Left renal pelvis (tissue), 4 donors: ENCODE data around the gene ASIC2. TPM values are rescaled to one million over a fixed set of nuclear protein-coding genes. Genes with fewer than 3 reads are reported as not detected.

Experiments used
- DNase-seq, 4 donors: peaks; one replicate each; pipeline ENCODE4 v3.0.0-alpha.2; 2013; ENCODE audit warnings: low read depth in 4 of 4, low spot score in 3 of 4
- polyA plus RNA-seq, 4 donors: library from polyadenylated mRNA; unstranded; fragments of 120-200 nt; gene quantifications; one replicate each; pipeline ENCODE4 v1.2.1, GENCODE V29; 2013; ENCODE audit not compliant: insufficient read length in 4 of 4

Gene ASIC2
- polyA plus RNA-seq, result 1 to 10 TPM; 1.3 to 3.5 (median 2.9) TPM

DNA sequence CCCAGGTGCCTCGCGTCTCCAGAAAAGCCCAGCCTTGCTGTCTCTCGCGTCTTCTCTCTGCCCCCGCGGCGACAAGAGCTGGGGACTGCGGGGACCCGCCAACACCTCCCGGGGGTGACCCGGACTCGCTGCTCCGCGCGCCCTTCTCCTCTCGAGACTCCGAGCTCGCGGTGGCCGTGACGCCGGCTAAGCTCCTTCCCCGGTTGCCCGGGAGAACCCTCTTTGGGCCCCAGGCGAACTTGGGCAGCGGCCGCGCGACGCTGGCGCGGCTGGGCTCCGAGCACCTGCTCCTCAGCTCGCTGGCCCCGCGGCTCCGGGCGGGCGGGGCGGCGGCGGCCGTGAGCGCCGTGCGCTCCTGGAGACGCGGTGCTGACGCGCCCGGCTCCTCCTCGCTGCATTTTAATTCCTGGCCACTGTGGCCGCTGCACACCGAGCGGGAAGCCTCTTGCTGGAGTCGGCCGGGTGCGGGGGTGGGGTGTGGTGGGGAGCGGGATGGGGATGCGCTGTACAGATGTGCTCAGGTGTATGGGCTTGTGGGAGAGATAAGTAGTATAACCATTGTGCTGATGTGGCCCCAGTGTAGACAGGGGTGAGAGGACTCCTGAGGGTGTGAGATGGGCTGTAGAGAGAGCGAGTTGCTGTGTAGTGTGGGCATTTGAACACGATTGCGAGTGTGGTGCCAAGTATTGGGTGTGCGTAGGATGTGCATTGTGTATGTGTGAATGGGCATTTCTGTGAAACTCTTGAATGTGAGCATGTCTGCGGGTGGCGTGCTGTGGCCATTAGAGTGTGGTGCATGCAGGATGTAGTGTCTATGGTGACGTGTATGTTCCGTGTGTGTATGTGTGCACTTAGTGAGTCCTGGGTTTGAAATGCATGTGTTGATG lies at the start of gene ASIC2:
ASIC2 (minus strand) TSS at position 315 of the 887 bp plus-strand sequence.
- no peak for DNase-seq

- no peak for DNase-seq
Measured at GRCh38 chr17:33342025-33342424, 48.9 kb upstream of the ASIC2 start.

GRCh38 chr17:33338242-33338641 lies 45.1 kb upstream of the ASIC2 start:
- no peak for DNase-seq

DNA sequence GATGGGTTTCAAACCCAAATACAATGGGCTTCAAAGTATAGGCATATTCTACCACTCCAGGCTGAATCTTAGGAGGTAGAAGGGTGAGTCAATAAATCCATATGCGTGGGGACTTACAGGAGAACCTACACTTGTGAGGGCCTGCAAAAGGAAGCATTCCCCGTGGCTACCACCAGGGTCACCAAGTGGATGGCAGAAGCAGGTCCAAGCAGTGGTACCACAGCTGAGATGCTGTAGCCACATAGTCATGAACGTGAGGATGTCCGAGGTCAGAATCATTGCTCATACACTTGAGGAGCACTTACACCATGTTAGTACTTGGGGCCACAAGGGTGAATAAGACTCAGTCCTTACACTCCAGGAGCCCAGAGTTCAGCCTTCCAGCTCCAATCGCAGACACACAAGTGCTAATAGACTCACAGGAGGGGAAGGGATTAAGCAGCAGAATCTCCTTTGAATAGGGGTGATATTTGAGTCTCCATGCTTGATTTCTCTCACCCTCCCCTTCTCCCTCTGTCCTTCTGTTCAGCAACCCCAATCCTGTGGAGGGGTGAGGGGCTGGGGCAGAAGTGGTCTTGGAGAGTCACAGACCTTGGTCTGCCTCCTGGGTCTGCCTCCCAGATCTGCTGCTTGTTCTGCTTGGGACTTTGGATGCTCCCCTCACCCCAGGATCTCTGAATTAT lies 42.5 kb upstream of the ASIC2 start:
- DNase-seq, result no peak

DNA sequence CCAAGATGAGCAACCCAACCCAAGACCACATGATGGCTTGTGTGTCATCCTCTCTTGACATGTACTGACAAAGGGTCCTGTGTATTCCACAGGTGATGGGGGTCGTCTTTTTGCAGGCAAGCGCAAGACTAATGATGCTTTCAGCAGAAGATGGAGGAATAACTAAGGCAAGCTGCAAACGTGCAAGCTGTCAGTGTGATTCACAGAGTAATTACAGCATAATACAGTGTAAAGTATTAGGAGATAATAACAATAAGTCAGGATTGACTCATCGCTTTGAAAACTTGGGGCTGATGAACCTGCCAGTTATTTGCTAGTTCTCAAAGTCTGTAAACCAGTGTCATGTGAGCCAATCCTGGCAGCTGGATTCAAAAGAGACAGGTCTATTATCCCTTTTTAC lies 41.6 kb upstream of the ASIC2 start:
- DNase-seq, result no peak

- DNase-seq, result no peak
Measured at GRCh38 chr17:33330877-33331276, 37.8 kb upstream of the ASIC2 start.

DNA sequence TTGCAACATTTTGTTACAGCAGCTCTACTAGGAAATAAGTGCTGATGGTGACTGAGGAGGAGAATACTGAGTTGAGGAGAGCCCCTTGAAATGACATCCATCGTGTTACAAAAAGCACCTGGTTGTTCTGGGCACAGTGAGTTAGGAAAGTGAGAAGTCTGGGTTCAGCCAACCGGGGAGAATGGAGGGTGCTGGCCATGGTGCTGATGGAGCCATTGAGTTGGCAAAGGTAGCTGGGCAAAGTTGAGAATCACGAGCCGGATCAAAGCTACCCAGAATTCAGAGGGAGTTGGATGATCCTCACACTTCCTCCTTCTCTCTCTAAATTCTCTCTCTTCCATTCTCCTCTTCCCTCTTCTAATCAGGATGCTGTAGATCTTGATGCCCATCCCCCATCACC lies 35.0 kb upstream of the ASIC2 start:
- DNase-seq, result peak in 3 of 4 donors; percentile 14 to 50 (median 20)

DNA sequence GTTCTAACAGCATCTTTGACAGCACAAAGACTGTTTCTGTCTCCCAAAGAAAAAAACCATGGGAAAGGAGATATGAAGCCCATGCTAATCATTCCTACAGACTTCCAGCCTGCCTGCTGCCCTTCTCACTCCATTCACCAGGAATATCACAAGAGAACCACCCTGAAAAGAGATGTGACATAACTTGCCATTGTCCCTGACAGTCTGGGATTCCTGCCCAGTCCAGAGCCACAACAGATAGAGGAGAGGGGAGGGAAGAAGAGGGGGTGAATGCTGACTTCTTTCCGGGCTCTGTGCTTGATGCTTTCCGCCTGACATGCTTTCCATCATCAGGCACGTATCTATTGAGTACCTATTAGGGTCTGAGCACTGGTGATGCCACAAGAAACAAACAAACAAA lies 31.6 kb upstream of the ASIC2 start:
- no peak for DNase-seq

DNA sequence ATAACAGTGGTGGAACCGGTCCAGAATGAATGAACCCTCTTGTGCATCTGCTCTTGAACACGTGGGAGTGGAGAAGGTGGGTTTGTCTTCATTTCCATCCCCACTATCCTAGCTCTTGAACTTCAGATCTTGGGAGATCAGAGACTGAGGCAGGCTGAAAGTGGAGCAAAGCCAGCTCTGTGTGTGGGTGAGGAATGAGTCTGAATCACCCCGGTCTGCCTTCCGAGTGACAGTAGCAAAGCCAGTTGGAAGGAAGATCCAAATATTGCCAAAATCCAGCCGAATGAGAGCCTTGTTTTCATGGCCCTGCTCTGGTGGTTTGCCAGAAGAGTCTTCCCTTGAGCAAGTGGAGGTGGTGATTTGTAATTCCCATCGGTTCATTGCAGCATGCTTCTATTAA lies 29.0 kb upstream of the ASIC2 start:
- DNase-seq, result no peak

- no peak for DNase-seq
Measured at GRCh38 chr17:33318241-33318640, 25.1 kb upstream of the ASIC2 start.

DNA sequence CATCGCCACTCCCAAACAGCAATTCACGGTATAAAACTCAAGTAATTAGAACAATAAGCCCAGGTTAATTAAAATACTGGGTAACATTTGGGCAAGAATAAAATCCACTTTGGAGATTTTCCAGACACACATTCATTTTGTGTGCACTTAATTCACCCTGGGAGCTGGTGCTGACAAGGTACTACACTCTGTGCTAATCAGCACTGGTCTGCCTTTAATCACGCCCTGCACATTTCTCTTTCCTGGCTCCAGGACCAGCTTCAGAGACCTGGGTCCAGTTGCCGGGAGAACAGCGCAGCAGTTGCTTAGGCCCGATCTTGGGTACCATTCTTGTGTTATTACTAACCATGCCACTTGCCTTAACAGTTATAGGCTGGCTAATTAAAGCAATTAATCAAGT lies 23.7 kb upstream of the ASIC2 start:
- no peak for DNase-seq

GRCh38 chr17:33310296-33310695 lies 17.2 kb upstream of the ASIC2 start:
- DNase-seq, result no peak

DNA sequence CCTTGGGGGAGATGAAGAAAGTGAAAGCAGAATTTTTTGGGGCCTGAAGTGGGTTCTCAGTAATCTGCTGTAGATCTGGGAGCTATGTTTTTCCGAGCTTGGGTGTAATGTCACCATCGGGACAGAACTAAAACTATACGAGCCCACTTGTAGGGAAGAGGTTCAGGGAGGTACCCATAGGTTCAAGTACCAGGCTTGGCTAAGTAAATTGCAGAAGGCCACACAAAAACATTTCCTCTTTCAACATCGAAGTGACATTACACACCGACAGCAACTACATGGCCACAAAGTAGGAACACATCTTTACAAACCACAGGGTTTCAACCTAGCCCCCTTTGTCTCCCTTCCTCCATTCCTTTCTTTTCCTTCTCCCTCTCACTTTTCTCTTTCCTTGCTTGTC lies 10.2 kb upstream of the ASIC2 start:
- no peak for DNase-seq

DNA sequence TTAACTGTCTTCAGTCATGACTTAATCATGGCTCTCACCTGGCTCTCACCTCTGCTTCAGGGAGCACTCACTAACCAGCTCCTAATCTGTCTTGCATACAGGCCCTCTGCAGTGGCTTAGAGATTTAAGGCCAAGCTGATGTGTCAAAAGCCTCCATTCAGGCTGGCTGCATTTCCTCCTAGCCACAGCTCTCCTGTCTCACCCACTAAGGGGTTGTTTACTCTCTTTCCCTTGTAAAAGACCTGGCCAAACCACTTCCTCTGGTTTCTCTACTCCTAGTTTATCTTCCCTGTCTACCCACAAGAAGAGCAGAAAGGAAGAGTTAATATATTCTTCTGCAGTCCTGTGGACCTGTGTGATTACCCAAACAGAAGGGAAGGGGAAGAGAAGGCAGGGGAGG lies 9.3 kb upstream of the ASIC2 start:
- DNase-seq, result no peak

DNA sequence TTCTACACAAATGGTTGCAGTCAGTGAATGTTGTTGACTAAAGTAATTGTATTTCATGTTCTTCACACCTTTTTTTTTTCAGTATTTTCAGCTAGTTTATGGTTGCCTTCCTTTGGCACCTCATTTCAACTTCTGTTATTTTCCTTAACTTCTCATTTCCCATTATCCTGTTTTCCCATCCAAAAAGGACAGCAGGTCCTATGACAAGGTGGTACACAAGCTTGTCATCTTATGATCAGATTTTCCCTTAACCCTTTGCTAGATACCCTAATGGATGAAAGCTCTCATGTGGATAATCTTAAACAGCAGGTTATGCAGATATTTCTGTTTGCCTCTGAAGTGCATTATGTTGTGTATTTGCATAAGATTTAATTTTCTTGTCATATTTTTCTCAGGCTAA lies 7.1 kb upstream of the ASIC2 start:
- no peak for DNase-seq

- DNase-seq, result no peak
Measured at GRCh38 chr17:33299115-33299514, 6.0 kb upstream of the ASIC2 start.

DNA sequence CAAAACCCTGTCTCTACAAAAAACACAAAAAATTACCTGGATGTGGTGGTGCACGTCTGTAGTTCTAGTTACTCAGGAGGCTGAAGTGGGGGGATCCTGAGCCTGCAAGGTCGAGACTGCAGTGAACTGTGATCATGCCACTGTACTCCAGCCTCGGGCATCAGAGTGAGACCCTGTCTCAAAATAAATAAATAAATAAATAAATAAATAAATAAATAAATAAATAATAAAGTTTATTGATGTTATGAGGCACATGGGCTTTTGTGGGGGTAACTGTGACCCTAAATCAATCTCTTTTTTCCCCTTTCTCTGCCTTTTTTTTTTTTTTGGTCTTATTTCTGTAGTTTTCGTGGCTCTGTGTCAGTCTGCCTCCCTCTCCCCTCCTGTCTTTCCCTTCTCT lies 4.5 kb upstream of the ASIC2 start:
- DNase-seq, result no peak

- no peak for DNase-seq
Measured at GRCh38 chr17:33294994-33295393, 1.9 kb upstream of the ASIC2 start.

- no peak for DNase-seq
Measured at GRCh38 chr17:33292201-33292980, 704 bp downstream of the ASIC2 start.

DNA sequence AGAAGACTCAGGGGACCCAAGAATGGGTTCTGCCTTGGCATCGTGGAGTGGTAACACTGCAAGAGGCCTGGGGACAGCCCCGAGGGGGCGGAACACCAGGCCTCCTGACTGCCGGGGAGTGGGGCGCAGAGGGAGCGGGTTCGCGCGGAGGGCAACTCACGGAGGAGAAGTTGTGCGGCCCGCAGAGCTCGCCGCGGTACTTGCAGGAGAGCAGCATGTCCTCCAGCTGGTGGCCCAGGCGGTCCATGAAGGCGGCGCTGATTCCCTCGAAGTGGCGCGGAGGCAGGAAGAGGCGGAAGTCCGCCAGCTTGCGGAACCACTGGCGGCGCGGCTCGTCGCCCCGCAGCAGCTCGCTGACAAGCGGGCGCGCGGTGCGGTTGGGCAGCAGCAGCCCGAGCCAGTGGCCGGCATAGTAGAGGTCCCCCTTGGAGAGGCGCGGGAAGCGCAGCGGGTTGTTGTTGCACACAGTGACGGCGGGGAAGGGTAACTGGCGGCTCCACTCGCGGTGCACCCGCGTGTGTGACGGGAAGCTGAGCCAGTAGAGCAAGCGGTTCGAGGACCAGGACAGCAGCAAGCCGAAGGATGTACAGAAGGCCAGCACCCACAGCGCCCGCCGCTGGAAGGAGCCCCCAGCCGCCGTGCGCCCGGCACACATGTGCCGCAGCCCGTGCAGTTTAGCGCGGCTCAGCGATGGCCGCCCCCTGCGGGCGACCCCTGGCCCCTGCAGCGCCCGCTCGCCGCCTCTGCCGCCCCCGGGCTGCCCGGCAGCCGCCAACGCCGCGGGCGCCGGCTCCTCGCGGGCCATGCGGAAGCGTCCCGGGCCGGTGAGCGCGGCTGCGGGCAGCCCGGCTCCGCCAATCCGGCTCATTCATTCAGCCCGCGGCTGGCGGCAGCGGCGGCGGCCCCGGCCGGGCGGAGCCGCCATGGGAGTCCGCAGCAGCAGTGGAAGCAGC lies 1.6 kb downstream of the ASIC2 start:
- DNase-seq, result no peak
